HG03039 (cell line): ENCODE measurements around the gene EPHA6.

ENCODE experiments used
- ATAC-seq: cut with Tn5 transposase; IDR thresholded peaks from one replicate; pipeline ENCODE4 v1.9.1; 2021; ENCODE audit warnings: mild to moderate bottlenecking, moderate library complexity; ENCODE audit not compliant: unreplicated experiment

The EPHA6 gene

DNA sequence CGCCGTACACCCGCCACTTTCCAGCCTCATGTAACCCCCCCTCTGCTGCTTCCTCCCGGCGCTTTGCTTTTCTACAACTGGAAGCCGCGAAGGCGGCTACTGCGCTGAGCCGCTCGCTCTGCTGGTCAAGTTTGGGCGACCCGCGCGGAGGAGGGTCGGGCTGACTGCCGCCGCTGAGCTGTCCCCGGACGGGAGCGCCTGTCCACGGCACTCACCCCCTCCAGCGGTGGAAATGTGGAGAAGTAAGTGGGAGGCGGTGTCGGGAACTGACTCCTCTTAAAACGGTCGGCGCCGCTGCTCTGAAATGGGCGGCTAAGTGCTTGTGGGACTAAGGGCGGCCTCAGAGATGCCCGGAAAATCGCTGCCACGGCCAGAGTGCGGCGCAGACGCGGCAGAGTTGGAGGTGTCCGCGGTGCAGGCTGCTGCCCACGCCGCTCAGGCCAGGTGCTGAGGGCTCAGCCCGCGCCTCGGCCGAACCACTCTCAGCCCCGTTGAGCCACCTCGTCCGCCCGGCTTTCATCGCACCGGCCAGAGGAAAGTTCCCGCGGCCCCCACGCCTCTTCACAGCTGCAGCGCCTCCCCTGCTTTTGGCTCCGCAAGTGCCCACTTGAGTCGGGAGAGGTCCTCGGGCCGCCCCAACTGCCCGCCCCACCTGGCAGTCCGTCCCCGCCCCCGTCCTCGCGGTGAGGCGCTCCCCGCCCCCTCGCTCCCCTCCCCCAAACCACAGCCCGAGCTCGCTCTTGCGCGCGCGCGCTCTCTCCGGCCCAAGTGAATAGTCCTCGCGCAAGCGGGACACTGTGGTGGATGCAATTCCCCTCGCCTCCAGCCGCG is at the start of gene EPHA6:
EPHA6 (plus strand) TSS at position 775 of the 831 bp plus-strand sequence.
- peak; percentile 13 for ATAC-seq

DNA sequence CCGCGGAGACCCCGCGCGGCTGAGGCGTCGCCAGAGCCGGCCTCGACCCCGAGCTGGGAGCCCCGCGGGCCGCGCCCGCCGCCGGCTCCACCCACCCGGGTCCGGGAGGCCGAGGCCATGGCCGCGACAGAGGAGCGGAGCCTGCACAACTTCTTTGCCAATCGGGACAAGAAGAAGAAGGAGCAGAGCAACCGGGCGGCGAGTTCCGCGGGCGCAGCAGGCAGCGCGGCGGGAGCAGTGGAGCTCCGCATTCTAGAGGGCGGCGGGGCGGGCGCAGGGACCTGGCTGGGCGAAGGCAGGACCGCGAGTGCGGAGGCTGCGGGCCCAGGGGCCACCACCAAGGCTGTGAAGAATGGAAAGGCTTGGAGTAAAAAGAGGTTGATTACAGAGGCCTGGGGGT is 37.6 kb upstream of the EPHA6 start:
- ATAC-seq = no peak

DNA sequence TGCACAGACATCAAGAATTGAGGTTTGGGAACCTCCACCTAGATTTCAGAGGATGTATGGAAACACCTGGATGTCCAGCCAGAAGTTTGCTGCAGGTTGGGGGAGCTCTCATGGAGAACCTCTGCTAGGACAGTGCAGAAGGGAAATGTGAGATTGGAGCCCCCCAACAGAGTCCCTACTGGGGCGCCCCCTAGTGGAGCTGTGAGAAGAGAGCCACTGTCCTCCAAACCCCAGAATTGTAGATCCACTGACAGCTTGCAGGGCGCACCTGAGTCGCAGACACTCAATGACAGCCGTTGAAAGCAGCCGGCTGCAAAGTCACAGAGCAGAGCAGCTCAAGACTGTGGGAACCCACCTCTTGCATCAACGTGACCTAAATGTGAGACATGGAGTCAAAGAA is 34.6 kb upstream of the EPHA6 start:
- no peak for ATAC-seq

- no peak for ATAC-seq
Observed at GRCh38 chr3:96796101-96796500, 18.3 kb upstream of the EPHA6 start.

GRCh38 chr3:96803870-96804269 is 10.5 kb upstream of the EPHA6 start:
- ATAC-seq = no peak

- no peak for ATAC-seq
Observed at GRCh38 chr3:96806341-96806740, 8.1 kb upstream of the EPHA6 start.

- ATAC-seq = peak; percentile 99
Observed at GRCh38 chr3:96813134-96813819, 1.1 kb upstream of the EPHA6 start.

- ATAC-seq = no peak
Observed at GRCh38 chr3:96814651-96815567, 515 bp downstream of the EPHA6 start.

- no peak for ATAC-seq
Observed at GRCh38 chr3:96831175-96831574, 16.8 kb downstream of the EPHA6 start.

- no peak for ATAC-seq
Observed at GRCh38 chr3:96833301-96833700, 18.9 kb downstream of the EPHA6 start.

DNA sequence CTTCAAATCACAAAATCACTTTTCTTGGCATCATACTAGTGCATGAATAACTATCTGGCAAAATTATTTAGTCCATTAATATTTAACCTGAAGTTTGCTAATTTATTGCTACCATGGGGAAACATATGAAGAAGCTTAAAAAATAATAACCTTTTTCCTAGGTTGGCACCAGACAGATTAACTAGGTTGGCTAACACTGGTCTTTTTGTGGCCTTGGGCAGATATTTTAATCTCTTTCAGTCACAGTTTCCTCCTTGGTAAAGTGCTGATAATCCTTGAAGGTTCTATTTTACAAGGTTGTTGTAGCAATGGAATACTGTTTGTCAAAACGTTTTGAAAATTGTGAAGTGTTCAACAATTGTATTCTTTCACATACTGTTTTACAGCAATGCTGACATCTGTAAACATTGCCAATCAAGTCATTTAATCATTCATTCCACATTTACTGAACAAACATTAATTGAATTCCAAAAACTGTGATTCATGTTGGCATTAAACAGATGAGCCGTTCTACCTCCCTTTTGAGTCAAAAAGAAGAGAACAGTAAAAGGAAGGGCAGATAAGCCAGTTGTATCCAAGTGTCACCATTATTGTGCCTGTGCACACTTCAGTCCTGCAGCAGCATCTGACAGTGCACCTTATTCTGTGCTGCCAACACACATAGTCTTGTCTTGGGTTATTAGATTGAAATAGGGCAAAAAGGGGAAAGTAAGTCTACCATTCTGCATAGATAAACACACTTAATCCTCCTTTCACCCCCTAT is 21.9 kb downstream of the EPHA6 start:
- no peak for ATAC-seq

GRCh38 chr3:96843505-96844203 is 29.3 kb downstream of the EPHA6 start:
- ATAC-seq = no peak

DNA sequence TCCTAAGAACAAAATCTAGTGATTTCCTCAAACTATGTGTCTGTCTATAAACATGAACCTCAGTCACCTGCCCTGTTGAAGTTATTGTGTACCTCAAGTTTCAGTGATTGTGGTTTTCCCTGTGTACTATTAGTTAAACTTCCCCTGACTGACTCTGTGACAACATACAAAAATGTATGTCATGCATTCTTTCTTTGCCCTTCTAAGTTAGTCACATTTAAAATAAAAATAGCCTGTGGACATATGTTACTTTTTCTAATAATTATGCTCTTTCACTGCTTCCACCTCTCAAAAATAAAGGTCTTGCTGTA is 29.8 kb downstream of the EPHA6 start:
- ATAC-seq = no peak

DNA sequence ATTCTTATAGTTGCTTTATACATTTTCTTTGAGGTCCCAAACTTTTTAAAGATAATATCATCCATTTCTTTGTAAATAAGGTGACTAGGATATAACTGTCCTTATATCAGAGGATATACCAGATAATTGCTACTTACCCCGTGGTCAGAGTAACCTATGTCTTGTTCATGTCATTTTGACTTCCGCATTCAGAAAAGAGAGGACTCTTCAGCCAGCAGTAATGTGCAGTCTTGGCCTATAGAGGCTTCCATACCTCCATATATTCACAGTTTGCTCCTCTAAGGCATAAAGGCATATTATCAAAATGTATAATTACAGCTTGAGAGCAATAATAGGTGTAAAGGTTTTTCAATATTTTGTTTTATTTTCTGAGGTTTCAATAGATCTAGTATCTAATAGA is 38.5 kb downstream of the EPHA6 start:
- ATAC-seq = no peak

- ATAC-seq = no peak
Observed at GRCh38 chr3:96860882-96861281, 46.5 kb downstream of the EPHA6 start.

GRCh38 chr3:96863129-96863740 is 48.8 kb downstream of the EPHA6 start:
- no peak for ATAC-seq

DNA sequence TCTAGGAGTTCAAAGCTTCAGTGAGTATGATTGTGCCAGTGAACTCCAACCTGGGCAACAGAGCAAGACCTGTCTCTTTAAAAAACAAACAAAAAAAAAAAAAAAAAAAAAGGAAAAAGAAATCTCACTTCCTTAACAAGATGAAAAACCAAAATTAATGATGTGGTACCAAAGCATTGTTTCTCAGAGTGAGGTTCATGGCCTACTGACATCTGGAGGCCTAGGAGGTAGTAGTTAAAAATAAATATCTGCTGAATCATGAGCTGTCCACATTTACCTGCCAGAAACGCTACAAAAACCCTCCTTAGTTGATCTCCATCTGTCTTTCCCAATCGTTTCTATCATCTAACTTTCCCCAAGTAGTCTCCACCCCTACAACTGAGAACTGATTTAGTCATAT is 51.2 kb downstream of the EPHA6 start:
- ATAC-seq = no peak

- ATAC-seq = no peak
Observed at GRCh38 chr3:96869316-96869715, 54.9 kb downstream of the EPHA6 start.

GRCh38 chr3:96877510-96877909 is 63.1 kb downstream of the EPHA6 start:
- ATAC-seq = no peak

DNA sequence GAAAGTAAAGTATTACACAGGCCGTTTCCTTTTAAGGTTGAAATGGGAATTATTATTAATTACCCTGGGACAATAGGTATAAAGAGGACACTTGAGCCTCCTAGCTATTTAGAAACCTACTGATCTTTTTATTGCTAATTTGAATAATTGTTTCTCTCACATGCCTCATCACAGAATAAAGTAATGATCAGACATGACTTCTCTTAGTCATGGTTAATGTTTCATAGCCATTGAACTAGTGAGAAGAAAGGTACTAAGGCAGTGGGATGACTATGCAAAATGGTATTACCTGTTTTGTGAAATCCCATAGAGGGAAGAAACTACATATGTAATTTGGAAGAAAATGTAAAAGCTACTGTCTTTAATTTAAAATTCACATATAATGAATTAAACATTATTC is 85.6 kb downstream of the EPHA6 start:
- no peak for ATAC-seq
